Right lobe of liver (tissue), 6 donors: ENCODE results near the gene OR13J1. TPM values are rescaled to one million over a fixed set of nuclear protein-coding genes. Genes with fewer than 3 reads are reported as not detected.

ENCODE experiments used
- ATAC-seq, 4 donors: fragments of 200-7000 bp; cut with Tn5 transposase; one replicate each; pipeline ENCODE4 v1.9.1; 2020; ENCODE audit warnings: mild to moderate bottlenecking in 4 of 4, moderate library complexity in 4 of 4
- DNase-seq, 3 donors: peaks; one replicate each; pipeline ENCODE4 v3.0.0-alpha.2; 2020
- H3K27ac ChIP-seq, 3 donors: fragments of 200-600 bp; one replicate each; pipeline ENCODE4 v1.8.0; 2022
- H3K27me3 ChIP-seq, 2 donors: fragments of 200-600 bp; one replicate each; pipeline ENCODE4 v1.8.0; 2022
- H3K36me3 ChIP-seq, 4 donors: fragments of 200-600 bp; sonication (generic) in 1 of 4; one replicate each; pipeline versions ENCODE4 v1.5.1 to v1.8.0; 2017 to 2022; ENCODE audit warnings: control low read depth in 1 of 4
- H3K4me1 ChIP-seq, 4 donors: fragments of 200-600 bp; sonication (generic) in 1 of 4; one replicate each; pipeline versions ENCODE4 v1.5.1 to v1.8.0; 2017 to 2022; ENCODE audit warnings: control low read depth in 1 of 4
- H3K4me3 ChIP-seq, 3 donors: fragments of 200-600 bp; one replicate each; pipeline ENCODE4 v1.8.0; 2022
- H3K9me3 ChIP-seq, 4 donors: fragments of 200-600 bp; sonication (generic) in 1 of 4; one replicate each; pipeline versions ENCODE4 v1.5.1 to v1.8.0; 2017 to 2022; ENCODE audit warnings: control low read depth in 1 of 4
- POLR2A ChIP-seq: fragments of 450-650 bp; IDR thresholded peaks from one replicate; pipeline ENCODE4 v1.6.1; 2017; ENCODE audit warnings: antibody characterized with exemption, mild to moderate bottlenecking
- WGBS: methylation state at CpG from one replicate; pipeline ENCODE4 v1.1.6; 2018; ENCODE audit warnings: low coverage, low lambda C conversion rate; ENCODE audit not compliant: insufficient coverage; ENCODE audit errors: missing lambda C conversion rate; 5-methylcytosine and 5-hydroxymethylcytosine counted together
- intact Hi-C, 2 donors: fragments of 100-400 bp; cut with DNase I; formaldehyde crosslinking; loops; one replicate each; pipeline versions ENCODE4 v1.11.2 to v1.14.1; 2022
- total RNA-seq, 6 experiments: library from RNA; depleted of rRNA in 2 of 6; stranded (reverse); fragments of >200 nt in 2 of 6; fragmentation: NEBNext Ultra II Directional in 3 of 6; extraction: Animal tissue kit (Norgen Biotek cat#: 25700) in 3 of 6; gene quantifications; one replicate each; pipeline versions ENCODE4 v1.1.0 to v1.2.4, GENCODE V29; 2016 to 2023
- TF ChIP-seq, protein P1 (sequence below), 4 donors: fragments of 200-600 bp in 3 of 4; fragments of 450-650 bp in 1 of 4; IDR thresholded peaks; one replicate each; pipeline versions ENCODE4 v1.5.1 to v1.8.0; 2016 to 2022; ENCODE audit warnings: antibody characterized with exemption in 4 of 4, mild to moderate bottlenecking in 2 of 4
- donor health status: DM: no; HTN: yes; CAD: no.
- donor health status: DM: no; HTN: no; CAD: no.
- donor health status: DM: no; HTN: no; CAD: no.
- donor health status: DM: no; HTN: yes; CAD: no.
- donor health status: DM: no; HTN: yes; CAD: no.

OR13J1 gene
- total RNA-seq, 6 experiments from 2014 or later, result not detected

GRCh38 chr9:35854091-35854762 lies 16.0 kb downstream of the OR13J1 start:
- H3K36me3 ChIP-seq, result no peaks in the 10 kb centered on the region
- TF ChIP-seq POLR2A, result no peak
- TF ChIP-seq, protein P1, sequence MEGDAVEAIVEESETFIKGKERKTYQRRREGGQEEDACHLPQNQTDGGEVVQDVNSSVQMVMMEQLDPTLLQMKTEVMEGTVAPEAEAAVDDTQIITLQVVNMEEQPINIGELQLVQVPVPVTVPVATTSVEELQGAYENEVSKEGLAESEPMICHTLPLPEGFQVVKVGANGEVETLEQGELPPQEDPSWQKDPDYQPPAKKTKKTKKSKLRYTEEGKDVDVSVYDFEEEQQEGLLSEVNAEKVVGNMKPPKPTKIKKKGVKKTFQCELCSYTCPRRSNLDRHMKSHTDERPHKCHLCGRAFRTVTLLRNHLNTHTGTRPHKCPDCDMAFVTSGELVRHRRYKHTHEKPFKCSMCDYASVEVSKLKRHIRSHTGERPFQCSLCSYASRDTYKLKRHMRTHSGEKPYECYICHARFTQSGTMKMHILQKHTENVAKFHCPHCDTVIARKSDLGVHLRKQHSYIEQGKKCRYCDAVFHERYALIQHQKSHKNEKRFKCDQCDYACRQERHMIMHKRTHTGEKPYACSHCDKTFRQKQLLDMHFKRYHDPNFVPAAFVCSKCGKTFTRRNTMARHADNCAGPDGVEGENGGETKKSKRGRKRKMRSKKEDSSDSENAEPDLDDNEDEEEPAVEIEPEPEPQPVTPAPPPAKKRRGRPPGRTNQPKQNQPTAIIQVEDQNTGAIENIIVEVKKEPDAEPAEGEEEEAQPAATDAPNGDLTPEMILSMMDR (IDR thresholded peaks at IDR 0.05), result no peak
- H3K9me3 ChIP-seq, result no peaks in the 10 kb centered on the region
- intact Hi-C loops, result no loop called here
- H3K4me3 ChIP-seq, result no peak overlapping the region
- 81% methylated on average over 5 of the region's 7 CpGs for WGBS
- no peaks in the 10 kb centered on the region for H3K27me3 ChIP-seq
- no peak overlapping the region for H3K27ac ChIP-seq
- no peaks in the 10 kb centered on the region for H3K4me1 ChIP-seq
- DNase-seq (peak in 1 of 3 donors; percentile 17), ATAC-seq (no peak)

DNA sequence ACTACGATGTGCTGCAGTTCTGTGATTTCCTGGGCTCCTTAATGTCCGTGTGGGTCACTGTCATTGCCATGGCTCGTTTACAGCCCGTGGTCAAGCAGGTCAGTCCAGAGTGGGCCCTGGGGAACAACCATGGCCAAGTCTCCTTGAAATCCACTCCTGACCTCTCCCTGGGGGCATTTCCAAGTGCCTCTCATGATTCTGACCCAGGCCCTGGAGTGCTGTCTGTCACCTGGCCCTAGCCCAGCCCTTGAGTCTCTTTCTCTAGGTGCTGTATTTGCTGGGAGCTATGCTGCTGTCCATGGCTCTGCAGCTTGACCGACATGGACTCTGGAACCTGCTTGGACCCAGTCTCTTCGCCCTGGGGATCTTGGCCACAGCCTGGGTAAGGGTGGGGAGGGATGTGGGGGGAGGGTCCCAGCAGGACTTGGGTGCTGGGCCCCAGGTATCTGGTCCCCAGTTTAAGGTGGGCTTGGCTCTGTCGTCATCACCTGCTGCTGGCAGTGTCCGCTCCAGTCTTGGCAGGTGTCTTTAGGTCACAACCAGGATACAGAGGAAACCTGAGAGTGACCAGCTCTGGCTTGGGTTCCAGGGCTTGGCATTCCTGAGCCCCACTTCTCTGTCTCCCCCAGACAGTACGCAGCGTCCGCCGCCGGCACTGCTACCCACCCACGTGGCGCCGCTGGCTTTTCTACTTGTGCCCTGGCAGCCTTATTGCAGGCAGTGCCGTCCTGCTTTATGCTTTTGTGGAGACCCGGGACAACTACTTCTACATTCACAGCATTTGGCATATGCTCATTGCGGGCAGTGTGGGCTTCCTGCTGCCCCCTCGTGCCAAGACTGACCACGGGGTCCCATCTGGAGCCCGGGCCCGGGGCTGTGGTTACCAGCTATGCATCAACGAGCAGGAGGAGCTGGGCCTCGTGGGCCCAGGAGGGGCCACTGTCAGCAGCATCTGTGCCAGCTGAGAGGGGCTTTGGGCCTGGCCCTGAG lies 17.0 kb downstream of the OR13J1 start:
- Histone ChIP-seq H3K9me3 (no peaks in the 10 kb centered on the region), H3K27ac (no peak overlapping the region), H3K27me3 (no peaks in the 10 kb centered on the region), H3K4me1 (no peaks in the 10 kb centered on the region), H3K4me3 (no peak overlapping the region), H3K36me3 (no peaks in the 10 kb centered on the region)
- no peak for TF ChIP-seq POLR2A
- TF ChIP-seq, protein P1 (IDR thresholded peaks at IDR 0.05), result no peak
- 75% methylated on average over 10 of the region's 25 CpGs for WGBS
- ATAC-seq (peak in 1 of 4 donors; percentile 21), DNase-seq (peak in 1 of 3 donors; percentile 39)
- intact Hi-C loops, result no loop called here

- DNase-seq, result peak in 1 of 3 donors; percentile 13
- intact Hi-C loops, result no loop called here
Observed at GRCh38 chr9:35852267-35852815, 17.9 kb downstream of the OR13J1 start.

More at GRCh38 chr9:35852267-35852815, 17.9 kb downstream of the OR13J1 start:
- H3K4me3 ChIP-seq, result no peak overlapping the region
- no peaks in the 10 kb centered on the region for H3K9me3 ChIP-seq
- no peaks in the 10 kb centered on the region for H3K36me3 ChIP-seq
- H3K27me3 ChIP-seq, result no peaks in the 10 kb centered on the region
- WGBS, result 96% methylated on average over 2 of the region's 2 CpGs
- TF ChIP-seq, protein P1 (IDR thresholded peaks at IDR 0.05), result no peak
- no peak for TF ChIP-seq POLR2A
- ATAC-seq, result no peak
- H3K4me1 ChIP-seq, result no peaks in the 10 kb centered on the region
- no peak overlapping the region for H3K27ac ChIP-seq
